Left ventricle myocardium inferior (tissue), 1 donor: ENCODE data around the gene MYO10. TPM values are rescaled to one million over a fixed set of nuclear protein-coding genes. Genes with fewer than 3 reads are reported as not detected.
"Not testable (repeated sequence)": the region's sequence is repeated elsewhere in the genome, so short reads cannot be mapped to it uniquely, and the experiment has no call there.

Experiments used
- DNase-seq: peaks from one replicate; pipeline ENCODE4 v3.0.0-alpha.2; 2020
- H3K27ac ChIP-seq: fragments of 200-600 bp; replicated peaks from 2 replicates; pipeline ENCODE4 v1.8.0; 2021
- H3K27me3 ChIP-seq: fragments of 200-600 bp; 2 replicates; pipeline ENCODE4 v1.8.0; 2021; ENCODE audit warnings: low read depth
- H3K36me3 ChIP-seq: fragments of 200-600 bp; 2 replicates; pipeline ENCODE4 v1.8.0; 2021
- H3K4me1 ChIP-seq: fragments of 200-600 bp; 2 replicates; pipeline ENCODE4 v1.8.0; 2021
- H3K4me3 ChIP-seq: fragments of 200-600 bp; 2 replicates; pipeline ENCODE4 v1.8.0; 2021; ENCODE audit warnings: mild to moderate bottlenecking, moderate library complexity
- H3K9me3 ChIP-seq: fragments of 200-600 bp; replicated peaks from 2 replicates; pipeline ENCODE4 v1.8.0; 2021
- CTCF ChIP-seq: fragments of 200-600 bp; IDR thresholded peaks from 2 replicates; pipeline ENCODE4 v1.8.0; 2021; ENCODE audit warnings: antibody characterized with exemption, mild to moderate bottlenecking, borderline replicate concordance
- intact Hi-C: fragments of 100-400 bp; cut with micrococcal nuclease; formaldehyde crosslinking; loops from one replicate; pipeline ENCODE4 v1.11.0; 2022
- total RNA-seq: library from RNA; stranded (reverse); fragmentation: NEBNext Ultra II Directional; extraction: Animal tissue kit (Norgen Biotek cat#: 25700); gene quantifications from one replicate; pipeline ENCODE4 v1.2.1, GENCODE V29; 2021
- donor health status: DM: no; HTN: yes; CAD: no; lungs with severe emphysema.

The MYO10 gene
- total RNA-seq, 1 donor from 2014 or later = 5.0 TPM

GRCh38 chr5:16744164-16744880, 191.8 kb downstream of the MYO10 start:
- no peaks in the 10 kb centered on the region for H3K36me3 ChIP-seq
- peaks cover 9% of the 10 kb centered on the region for H3K27me3 ChIP-seq
- peaks cover 27% of the 10 kb centered on the region for H3K4me1 ChIP-seq
- no peak for DNase-seq
- intact Hi-C loops = no loop called here
- no peak overlapping the region for H3K4me3 ChIP-seq
- no peaks in the 10 kb centered on the region for H3K9me3 ChIP-seq
- H3K27ac ChIP-seq = no peak overlapping the region
- no peak for TF ChIP-seq CTCF

DNA sequence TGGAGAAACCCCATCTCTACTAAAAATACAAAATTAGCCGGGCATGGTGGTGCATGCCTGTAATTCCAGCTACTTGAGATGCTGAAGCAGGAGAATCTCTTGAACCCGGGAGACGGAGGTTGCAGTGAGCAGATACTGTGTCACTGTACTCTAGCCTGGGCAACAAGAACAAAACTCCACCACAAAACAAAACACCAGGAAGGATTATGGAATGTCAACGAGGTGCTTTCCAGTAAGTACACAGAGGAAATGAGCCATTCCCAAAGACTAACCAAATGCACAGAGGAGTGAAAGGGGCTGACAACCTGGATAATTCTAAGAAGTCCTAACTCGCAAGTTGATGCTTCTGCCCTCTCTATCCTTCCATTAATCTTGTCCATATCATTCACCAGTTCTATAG, 193.2 kb downstream of the MYO10 start:
- DNase-seq = no peak
- Histone ChIP-seq H3K9me3 (no peaks in the 10 kb centered on the region), H3K4me3 (no peak overlapping the region), H3K36me3 (no peaks in the 10 kb centered on the region), H3K4me1 (peaks cover 27% of the 10 kb centered on the region), H3K27me3 (peaks cover 14% of the 10 kb centered on the region), H3K27ac (peak overlapping the region; percentile 36)
- TF ChIP-seq CTCF = no peak
- intact Hi-C loops = no loop called here

DNA sequence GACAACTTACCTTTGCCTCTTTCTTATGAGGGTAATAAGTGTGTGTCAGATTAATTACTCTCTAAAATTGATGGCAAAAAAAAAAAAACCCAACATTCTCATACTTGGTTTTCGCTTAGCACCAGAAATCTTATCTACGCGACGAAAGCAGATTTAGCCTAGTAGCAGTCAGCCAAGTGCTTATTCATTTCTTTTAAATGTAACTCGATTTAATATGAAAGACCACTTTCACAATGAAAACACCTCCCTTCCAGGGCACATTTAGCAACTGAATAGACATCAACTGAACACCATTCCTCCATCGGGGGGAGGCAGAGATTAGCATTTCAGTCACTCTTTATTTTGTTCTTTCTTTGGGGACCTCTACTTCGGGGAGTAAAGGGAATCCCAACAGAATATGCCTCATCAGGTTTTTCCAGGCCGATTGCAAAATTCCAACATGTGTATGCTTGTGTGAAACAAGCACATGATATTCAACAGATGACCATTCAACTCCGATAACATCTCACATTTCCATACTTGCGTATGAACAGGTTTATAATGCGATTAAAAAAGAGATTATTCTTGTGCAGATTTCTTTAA, 195.2 kb downstream of the MYO10 start:
- Histone ChIP-seq H3K4me1 (peaks cover 36% of the 10 kb centered on the region), H3K9me3 (no peaks in the 10 kb centered on the region), H3K27me3 (peaks cover 14% of the 10 kb centered on the region), H3K36me3 (no peaks in the 10 kb centered on the region), H3K4me3 (peak overlapping the region; percentile 26), H3K27ac (no peak overlapping the region)
- no peak for TF ChIP-seq CTCF
- no peak for DNase-seq
- intact Hi-C loops = no loop called here

- Histone ChIP-seq H3K4me3 (peak overlapping the region; percentile 26), H3K9me3 (no peaks in the 10 kb centered on the region), H3K27ac (no peak overlapping the region), H3K4me1 (peaks cover 39% of the 10 kb centered on the region), H3K36me3 (no peaks in the 10 kb centered on the region), H3K27me3 (peaks cover 14% of the 10 kb centered on the region)
- intact Hi-C loops = no loop called here
- DNase-seq = no peak
- no peak for TF ChIP-seq CTCF
Observed at GRCh38 chr5:16740066-16740810, 195.8 kb downstream of the MYO10 start.

DNA sequence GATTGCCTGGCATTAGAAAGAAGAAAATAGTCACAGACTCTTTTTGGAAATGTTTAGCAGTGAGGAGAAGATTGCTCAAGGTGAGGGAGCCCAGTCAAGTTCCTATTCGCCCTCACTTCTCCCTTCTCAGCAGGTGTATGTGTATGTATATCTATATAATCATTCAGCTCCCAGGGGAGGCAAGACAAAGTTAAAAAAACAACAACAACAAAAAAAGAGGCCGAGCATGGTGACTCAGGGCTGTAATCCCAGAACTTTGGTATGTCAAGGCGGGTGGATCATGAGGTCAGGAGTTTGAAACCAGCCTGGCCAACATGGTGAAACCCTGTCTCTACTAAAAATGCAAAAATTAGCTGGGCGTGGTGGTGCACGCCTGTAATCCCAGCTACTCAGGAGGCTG, 197.7 kb downstream of the MYO10 start:
- intact Hi-C loops = not testable (repeated sequence)
- H3K27me3 ChIP-seq = peaks cover 14% of the 10 kb centered on the region

More for the DNA sequence above, 197.7 kb downstream of the MYO10 start:
- H3K36me3 ChIP-seq, DNase-seq, H3K9me3 ChIP-seq, H3K27ac ChIP-seq, H3K4me3 ChIP-seq: not testable (repeated sequence)
- peaks cover 39% of the 10 kb centered on the region for H3K4me1 ChIP-seq
